Dermis microvascular lymphatic vessel endothelial cell (primary cell): ENCODE measurements around the gene MT1F. TPM values are rescaled to one million over a fixed set of nuclear protein-coding genes. Genes with fewer than 3 reads are reported as not detected.
"Not testable (repeated sequence)": the region's sequence is repeated elsewhere in the genome, so short reads cannot be mapped to it uniquely, and the experiment has no call there.

ENCODE experiments used
- DNase-seq, 2 donors: peaks; one replicate each; pipeline versions ENCODE4 v3.0.0 to v3.0.0-alpha.2; 2010; ENCODE audit warnings: low read depth in 2 of 2
- total RNA-seq: library from RNA; depleted of rRNA; stranded (reverse); fragments of >200 nt; gene quantifications from 2 replicates; pipeline ENCODE4 v1.2.1, GENCODE V29; 2014

The MT1F gene
- 0.51 and 0.64 TPM in 2 replicates for total RNA-seq

- DNase-seq = peak in 1 of 2 donors; percentile 29
Measured at GRCh38 chr16:56657555-56658326, at the start of gene MT1F. Gene MT1F, plus strand, starts transcription at chr16:56657959. Its CDS starts 100 bp downstream, at chr16:56658059.

DNA sequence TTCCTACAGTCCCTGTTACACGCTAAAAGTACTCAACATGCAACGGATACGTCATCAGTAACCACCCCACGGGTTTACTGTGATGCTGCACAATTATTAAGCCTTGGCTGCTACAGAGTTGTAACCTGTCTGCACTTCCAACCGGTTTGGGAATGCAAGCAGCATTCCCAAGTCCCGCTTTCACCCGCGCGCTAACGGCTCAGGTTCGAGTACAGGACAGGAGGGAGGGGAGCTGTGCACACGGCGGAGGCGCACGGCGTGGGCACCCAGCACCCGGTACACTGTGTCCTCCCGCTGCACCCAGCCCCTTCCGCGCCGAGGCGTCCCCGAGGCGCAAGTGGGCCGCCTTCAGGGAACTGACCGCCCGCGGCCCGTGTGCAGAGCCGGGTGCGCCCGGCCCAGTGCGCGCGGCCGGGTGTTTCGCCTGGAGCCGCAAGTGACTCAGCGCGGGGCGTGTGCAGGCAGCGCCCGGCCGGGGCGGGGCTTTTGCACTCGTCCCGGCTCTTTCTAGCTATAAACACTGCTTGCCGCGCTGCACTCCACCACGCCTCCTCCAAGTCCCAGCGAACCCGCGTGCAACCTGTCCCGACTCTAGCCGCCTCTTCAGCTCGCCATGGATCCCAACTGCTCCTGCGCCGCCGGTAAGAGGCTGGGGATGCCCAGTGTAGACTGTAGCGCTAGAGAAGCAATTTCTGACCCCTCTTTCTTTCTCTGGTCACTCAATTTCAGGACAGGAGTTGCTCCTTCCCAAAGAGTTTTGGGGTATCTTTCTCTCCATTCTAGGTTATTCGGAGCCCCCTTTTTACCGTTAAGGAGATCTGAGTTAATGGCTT, 49.5 kb upstream of the MT1F start, which contains the start of gene MT2A:
Gene MT2A (plus strand): TSS at position 542 of the 833 bp plus-strand sequence. CDS start 72 bp downstream, at position 614.
- peak; percentile 89 to 99 for DNase-seq

- DNase-seq = peak in 1 of 2 donors; percentile 14
Measured at GRCh38 chr16:56608876-56609462, 48.8 kb upstream of the MT1F start.

GRCh38 chr16:56609463-56609921, 48.3 kb upstream of the MT1F start:
- peak; percentile 83 to 86 for DNase-seq

DNA sequence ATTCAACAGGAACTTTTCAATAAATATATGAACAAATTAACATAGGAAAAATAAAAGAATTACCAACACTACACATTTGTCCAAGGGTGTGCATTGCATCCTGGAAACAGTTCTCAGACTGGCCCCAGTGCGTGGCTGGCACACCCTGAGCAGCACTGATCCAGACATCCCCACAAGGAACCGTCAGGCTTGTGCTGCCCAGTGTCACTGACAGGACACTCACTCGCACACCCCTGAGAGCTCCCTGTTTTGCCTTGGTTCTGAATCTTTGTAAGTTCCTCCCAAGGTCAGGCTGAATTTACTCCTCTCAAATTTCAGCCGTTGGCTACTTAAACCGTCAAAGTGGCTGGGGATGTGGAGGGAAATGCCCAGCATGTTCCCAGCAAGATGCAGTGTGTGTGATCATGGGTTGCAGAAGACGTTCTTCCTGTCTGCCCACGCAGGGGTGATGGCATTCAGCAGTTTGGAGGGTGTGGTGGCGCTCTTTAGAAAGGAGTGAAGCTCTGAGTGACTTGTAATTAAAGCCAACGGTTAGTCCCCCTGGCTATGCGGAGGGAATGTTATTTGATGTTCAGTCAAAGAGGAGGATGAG, 47.6 kb upstream of the MT1F start:
- peak in 1 of 2 donors; percentile 70 for DNase-seq

- DNase-seq = no peak
Measured at GRCh38 chr16:56610609-56611111, 47.1 kb upstream of the MT1F start.

- peak in 1 of 2 donors; percentile 51 for DNase-seq
Measured at GRCh38 chr16:56611281-56611833, 46.4 kb upstream of the MT1F start.

GRCh38 chr16:56613706-56614105, 44.1 kb upstream of the MT1F start:
- DNase-seq = no peak

DNA sequence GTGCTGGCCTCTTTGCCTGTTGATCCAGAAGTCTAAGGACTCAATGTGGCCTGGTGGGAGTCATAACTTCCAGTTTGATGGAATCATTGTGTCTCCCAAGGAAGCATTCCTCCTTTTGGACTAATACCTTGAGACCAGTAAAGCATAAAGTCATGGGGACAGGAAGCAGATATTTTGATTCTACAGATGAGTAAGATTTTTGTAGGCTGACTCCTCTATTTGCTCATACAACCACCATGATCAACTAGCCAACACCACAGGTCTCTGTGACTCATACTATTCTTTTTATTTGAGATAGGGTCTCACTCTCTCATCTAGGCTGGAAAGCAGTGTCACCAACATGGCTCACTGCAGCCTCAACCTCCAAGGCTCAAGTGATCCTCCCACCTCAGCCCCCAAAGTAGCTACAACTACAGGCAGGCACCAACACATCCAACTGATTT, 43.2 kb upstream of the MT1F start:
- peak in 1 of 2 donors; percentile 63 for DNase-seq

- DNase-seq = no peak
Measured at GRCh38 chr16:56615353-56615752, 42.4 kb upstream of the MT1F start.

DNA sequence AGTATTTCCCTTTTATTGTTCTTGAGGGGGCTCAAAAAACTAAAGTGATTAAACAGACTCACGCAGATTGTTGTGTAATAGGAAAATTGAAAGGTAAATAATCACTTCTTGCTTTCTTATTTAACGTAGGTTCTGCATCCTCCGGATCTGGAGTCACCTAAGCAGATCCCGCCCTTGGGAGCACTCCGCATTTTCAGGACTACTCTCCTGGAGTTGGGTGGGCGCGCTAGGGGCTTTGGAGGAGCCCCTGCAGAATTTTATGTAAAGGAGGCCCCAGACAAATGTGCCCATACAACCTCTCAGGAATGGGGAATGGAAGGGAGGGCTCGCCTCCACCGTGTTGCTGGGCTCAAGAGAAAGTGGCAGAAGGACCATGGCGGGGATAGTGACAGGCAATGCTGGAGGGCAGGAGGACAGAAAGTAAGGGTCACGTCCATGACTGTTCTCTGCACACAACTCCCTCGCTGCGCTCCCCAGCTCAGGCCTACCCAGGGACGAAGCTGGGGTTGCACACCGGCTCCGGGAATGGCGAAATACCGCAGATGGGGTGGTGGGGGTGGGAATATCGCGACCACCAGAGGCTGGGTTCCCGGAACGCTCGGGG, 41.0 kb upstream of the MT1F start:
- no peak for DNase-seq

DNA sequence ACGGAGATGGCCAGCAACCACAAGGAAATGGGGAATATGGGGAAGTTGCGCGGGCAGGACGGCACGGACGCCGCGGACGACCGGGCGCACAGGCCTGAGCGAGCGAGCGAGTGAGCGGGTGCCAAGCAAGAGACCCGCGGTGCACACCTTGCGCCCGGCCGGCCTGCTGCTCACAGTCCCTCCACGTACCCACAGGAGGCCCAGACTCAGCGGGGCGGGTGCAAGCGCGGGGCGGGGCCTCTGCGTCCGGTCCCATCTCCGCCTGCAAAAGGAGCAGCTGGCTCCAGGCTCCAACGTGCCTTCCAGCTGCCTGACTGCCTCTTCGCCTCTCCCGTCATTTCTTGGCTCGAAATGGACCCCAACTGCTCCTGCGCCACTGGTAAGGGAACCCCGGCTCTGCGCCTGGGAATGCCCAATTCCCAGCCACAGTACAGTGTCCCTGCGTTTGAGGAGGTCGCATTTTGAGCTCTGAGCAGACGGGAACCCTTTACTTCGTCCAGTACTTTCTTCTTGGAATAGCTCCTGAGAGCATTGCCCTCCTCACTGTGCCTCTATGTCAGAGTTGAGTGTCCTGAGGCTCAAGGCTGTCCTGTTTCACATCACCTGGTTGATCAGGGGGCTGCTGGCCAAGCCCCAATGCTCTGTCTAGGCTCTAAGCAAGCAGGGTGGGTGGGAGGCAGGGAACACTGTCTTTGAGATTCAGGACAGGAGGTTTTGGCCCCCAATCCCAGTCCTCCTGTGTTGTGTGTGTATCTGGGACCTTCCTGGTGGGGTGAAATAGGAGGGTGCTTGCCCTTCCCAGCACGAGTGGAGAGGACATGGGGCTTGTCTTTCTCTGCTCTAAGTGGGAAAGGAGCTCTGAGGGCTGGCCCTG, 40.3 kb upstream of the MT1F start:
- peak in 1 of 2 donors; percentile 50 for DNase-seq

- DNase-seq = no peak
Measured at GRCh38 chr16:56618138-56618537, 39.6 kb upstream of the MT1F start.

GRCh38 chr16:56620339-56620897, 37.3 kb upstream of the MT1F start:
- no peak for DNase-seq

DNA sequence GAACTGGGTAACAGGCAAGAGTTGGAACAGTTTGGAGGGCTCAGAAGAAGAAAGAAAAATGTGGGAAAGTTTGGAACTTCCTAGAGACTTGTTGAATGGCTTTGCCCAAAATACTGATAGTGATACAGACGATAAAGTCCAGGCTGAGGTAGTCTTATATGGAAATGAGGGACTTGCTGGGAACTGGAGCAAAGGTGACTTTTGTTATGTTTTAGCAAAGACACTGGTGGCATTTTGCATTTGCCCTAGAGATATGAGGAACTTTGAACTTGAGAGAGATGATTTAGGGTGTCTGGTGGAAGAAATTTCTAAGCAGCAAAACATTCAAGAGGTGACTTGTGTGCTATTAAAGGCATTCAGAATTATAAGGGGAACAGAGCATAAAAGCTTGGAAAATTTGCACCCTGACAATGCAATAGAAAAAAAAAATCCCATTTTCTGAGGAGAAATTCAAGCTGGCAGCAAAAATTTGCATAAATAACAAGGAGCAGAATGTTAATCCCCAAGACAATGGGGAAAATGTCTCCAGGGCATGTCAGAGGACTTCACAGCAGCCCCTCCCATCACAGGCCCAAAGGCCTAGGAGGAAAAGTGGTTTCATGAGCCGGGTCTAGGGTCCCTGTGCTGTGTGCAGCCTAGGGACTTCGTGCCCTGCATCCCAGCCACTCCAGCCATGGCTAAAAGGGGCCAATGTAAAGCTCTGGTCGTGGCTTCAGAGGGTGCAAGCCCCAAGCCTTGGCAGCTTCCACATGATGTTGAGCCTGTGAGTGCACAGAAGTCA, 35.9 kb upstream of the MT1F start:
- DNase-seq = not testable (repeated sequence)

GRCh38 chr16:56623184-56623583, 34.6 kb upstream of the MT1F start:
- not testable (repeated sequence) for DNase-seq

GRCh38 chr16:56623637-56624036, 34.1 kb upstream of the MT1F start:
- no peak for DNase-seq
